Cortex of kidney (tissue), 1 donor: ENCODE measurements around the gene FOXB1.

ENCODE experiments used
- DNase-seq: peaks from one replicate; lab custom pipeline; 2025; lab: John Stamatoyannopoulos, UW

FOXB1 gene

GRCh38 chr15:60020736-60021135 is 16.6 kb downstream of the FOXB1 start:
- no peak for DNase-seq

DNA sequence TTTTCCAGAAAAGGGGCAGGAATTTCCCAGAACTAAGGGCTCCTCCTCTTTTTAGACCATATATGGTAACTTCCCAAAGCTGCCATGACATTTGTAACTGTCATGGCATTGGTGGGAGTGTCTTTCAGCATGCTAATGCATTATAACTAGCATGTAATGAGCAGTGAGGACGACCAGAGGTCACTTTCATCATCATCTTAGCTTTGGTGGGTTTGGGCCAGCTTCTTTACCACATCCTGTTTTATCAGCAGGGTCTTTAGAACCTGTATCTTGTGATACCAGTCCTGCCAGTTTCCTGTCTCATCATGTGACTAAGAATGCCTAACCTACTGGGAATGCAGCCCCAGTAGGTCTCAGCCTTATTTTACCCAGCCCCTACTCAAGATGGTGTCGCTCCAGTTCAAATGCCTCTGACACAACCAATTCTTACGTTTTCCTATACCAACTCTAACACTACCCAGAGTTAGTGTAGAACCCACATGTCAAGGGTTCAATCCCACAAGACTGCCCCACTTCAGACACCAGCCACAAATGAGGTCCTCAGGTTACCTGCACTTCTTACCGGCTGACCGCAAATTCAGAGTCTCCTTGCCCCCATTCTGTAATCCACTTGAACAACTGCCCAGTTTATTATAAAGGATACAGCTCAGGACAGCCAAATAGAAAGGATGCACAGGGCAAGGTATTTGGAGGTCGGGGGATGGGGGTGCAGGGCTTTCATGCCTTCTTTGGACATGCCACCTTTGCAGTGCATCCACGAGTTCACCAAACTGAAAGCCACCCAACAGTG is 17.7 kb downstream of the FOXB1 start:
- DNase-seq: no peak

DNA sequence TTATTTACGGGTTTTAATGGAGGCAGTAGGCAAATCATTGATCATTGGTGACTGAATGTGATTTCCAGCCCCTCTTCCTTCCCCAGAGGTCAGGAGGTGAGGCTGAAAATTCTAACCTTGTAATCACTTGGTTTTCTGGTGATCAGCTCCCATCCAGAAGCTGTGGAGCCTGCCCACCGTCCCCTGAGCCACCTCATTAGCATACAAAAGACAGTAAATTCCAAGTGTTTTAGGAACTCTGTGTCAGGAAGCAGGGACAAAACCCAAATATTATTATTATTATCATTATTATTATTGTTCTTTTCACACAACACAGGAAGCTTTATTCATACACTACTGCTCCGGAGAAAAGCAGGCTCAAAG is 18.2 kb downstream of the FOXB1 start:
- DNase-seq: no peak

DNA sequence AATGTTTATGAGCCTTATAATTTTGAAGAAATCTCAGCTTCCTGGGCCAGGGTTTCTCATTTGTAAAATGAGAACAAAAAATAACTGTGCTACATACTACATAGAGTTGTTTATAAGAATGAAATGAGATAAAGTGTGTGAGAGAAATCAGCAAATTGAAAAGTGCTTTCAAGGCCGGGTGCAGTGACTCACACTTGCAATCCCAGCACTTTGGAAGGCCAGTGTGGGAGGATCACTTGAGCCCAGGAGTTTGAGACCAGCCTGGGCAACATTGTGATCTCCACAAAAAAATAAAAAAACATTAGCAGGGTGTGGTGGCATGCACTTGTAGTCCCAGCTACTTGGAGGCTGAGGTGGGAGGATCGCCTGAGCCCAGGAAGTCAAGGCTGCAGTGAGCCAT is 22.4 kb downstream of the FOXB1 start:
- no peak for DNase-seq

DNA sequence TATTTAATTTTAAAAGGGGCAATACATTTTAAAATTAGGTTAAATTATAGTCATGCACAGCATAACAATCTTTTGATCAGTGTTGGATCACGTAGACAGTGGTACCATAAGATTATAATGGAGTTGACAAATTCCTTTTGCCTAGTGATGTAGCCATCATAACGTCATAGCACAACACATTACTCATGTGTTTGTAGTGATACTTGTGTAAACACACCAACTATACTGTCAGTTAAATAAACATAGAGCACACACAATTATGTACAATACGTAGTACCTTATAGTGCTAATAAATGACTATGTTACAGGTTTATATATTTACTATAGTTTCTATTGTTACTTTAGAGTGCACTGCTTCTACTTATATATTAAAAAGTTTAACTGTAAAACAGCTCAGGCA is 31.2 kb downstream of the FOXB1 start:
- no peak for DNase-seq

- no peak for DNase-seq
These were observed 35.2 kb downstream of the FOXB1 start for GRCh38 chr15:60039316-60039715.

DNA sequence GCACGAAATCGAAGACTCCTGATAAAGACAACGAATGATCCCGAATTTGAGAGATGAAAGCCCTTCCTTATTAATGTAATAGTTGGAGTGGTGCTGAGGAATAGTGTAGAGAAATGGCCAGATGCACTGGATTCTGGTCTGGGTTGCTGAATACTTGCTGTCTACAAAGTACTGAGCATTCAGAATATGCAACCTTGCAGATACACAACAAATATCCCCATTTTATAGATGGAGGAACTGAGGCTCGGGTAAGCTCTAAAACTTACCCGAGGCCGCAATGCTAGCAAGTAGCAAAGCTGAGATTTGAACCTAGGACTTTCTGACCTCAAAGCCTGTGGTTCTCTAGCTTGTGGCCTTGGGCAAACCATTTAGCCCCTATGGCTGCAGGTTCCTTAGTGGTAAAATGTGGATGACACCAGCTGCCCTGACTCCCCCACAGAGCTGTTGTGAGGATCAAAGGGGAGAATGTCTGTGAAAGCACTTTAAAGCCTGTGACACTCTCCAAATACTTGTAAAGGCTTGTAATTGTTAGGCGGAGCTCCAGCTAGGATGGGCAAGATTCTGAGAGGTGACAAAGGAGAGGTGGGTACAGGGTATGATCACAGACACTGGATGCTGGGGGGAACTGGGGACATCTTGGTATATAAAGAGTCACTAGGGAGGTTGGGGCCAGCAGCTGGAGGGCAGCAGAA is 39.8 kb downstream of the FOXB1 start:
- DNase-seq: no peak

- DNase-seq: no peak
These were observed 40.6 kb downstream of the FOXB1 start for GRCh38 chr15:60044636-60045270.

DNA sequence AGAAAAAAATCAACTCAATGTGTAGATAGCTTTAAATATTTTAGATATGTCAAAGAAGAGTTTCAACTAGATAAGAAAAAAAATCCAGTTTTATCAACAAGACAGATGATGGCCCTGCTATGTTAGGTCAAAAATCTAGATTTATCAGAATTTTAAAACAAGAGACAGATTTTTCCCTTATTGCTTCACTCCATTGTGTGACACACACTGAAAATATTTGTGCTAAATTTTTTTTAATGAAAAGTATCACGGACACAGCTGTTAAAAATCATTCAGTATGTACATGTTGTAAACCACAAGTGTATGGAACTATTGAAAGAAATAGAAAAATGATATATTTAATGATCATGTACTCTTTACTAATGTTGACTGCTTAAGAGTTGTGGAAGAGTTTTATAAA is 43.6 kb downstream of the FOXB1 start:
- no peak for DNase-seq

DNA sequence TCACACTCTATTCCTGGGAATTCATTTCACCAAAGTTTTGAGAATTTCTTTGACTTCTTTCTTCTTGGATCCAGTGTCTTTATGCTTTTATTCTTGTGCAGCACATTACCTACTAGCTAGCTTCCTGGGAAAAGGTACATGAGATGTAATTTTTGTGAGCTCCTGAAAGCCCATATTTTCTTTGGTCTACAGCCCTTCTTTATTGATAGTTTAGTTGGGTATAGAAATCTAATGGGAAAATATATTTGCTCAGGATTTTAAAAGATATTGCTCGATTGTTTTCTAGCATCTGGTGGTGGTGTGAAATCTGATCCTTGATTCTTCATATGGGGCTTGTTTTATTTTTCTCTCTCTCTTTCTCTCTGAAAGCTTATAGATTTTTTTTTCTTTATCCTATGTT is 45.8 kb downstream of the FOXB1 start:
- no peak for DNase-seq

DNA sequence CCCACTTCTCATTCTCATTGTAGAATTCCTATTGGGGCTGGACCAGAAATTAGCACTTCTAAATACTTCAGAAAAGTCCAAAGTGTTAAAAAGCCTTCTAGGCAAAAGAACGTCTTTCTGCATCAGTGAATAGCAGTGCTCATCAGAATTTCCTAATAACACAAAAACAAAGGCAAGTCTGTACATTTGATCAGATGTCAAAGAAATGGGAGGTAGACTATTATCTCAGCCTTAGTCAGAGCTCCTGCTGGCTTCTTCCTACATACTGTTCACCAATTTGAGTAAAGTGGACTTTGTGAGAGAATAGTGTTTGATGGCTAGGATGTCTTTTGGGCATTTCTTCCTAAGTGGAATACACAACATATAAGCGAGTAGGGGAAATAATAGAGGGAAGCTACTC is 48.7 kb downstream of the FOXB1 start:
- DNase-seq: no peak

GRCh38 chr15:60054472-60054871 is 50.4 kb downstream of the FOXB1 start:
- DNase-seq: no peak
